IPS DF 6.9 (cell line): ENCODE measurements around the gene ZSCAN10.

ENCODE experiments used
- DNase-seq: peaks from one replicate; pipeline ENCODE4 v3.0.0-alpha.2; 2013; ENCODE audit warnings: low read depth, low spot score
- H3K27ac ChIP-seq: one replicate; pipeline ENCODE4 v1.5.1; 2013; ENCODE audit warnings: low read length, control low read depth
- H3K27me3 ChIP-seq: 2 replicates; pipeline ENCODE4 v1.6.1; 2013; ENCODE audit warnings: mild to moderate bottlenecking, low read length; ENCODE audit not compliant: control insufficient read depth, insufficient read depth
- H3K36me3 ChIP-seq: 2 replicates; pipeline ENCODE4 v1.6.1; 2013; ENCODE audit warnings: low read length; ENCODE audit not compliant: control insufficient read depth, insufficient read depth
- H3K4me1 ChIP-seq: 2 replicates; pipeline ENCODE4 v1.6.1; 2013; ENCODE audit warnings: low read length; ENCODE audit not compliant: control insufficient read depth, insufficient read depth
- H3K4me3 ChIP-seq: 2 replicates; pipeline ENCODE4 v1.5.1; 2013; ENCODE audit warnings: mild to moderate bottlenecking, low read length
- H3K9me3 ChIP-seq: 2 replicates; pipeline ENCODE4 v1.6.1; 2013; ENCODE audit warnings: low read length, inconsistent platforms; ENCODE audit not compliant: control insufficient read depth, insufficient read depth
- WGBS: extraction: QIAGEN DNeasy Blood & Tissue Kit; methylation state at CpG from one replicate; pipeline ENCODE4 v1.1.7; 2013; ENCODE audit warnings: mixed read lengths, missing lambda C conversion rate; ENCODE audit not compliant: insufficient read length, insufficient coverage; 5-methylcytosine and 5-hydroxymethylcytosine counted together

The ZSCAN10 gene

DNA sequence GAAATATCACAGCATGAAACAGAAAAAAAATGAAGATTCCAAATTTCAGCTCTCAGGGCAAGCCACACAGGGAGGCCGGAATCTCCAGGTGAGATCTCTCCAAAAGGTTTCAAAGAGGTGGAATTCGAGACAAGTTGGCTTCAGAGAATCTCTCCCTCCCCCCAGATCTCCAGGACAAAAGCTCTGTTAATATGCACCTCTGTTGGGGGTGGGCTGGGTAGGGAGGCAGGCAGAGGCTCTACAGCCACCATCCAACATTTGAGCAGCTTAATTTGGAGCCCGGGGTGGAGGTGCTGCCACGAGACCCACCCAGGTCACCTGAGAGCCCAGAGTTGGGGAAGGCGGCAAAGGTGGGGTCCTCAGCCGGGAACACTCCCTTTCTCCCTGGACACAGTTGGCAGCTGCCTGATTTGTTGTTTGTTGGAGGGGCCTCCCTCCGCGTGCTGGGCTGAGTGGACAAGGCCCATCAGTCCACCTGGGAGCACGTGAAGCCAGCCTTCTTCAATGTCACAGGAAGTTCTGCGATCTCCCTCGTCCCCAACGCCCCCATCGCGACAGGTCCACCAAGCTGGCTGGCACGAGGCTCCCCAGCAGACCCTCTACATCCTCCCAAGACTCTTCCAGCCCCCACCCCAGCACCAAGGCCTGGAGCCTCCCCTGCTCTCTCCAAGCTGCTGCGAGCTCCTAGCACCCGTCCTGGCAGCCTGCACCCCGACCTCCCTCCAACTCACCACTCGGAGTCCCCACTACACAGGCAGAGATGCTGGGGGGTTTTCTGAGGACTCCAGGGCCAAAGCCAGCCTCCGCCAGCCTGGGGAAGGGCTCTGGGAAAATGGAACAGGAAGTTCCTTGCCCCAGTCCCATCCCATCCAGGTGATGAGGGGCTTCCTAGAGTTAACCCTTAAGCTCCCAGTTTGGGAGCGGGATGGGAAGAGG, at the start of gene ZSCAN10:
Gene ZSCAN10 (minus strand): TSS at position 836 of the 936 bp plus-strand sequence. CDS start 6,357 bp downstream, outside the sequence.
- Histone ChIP-seq H3K27ac (peak within 1 kb of the TSS; percentile 75), H3K9me3 (no peaks in the 10 kb centered on the region), H3K27me3 (no peaks in the 10 kb centered on the region), H3K4me1 (peaks cover 9% of the 10 kb centered on the region), H3K4me3 (peak within 1 kb of the TSS; percentile 73), H3K36me3 (0 out of 2 replicates have a peak, but pooled peaks cover 4% of the 10 kb centered on the region)
- no CpG with 5 or more reads among the region's 21 CpGs for WGBS
- DNase-seq = no peak

DNA sequence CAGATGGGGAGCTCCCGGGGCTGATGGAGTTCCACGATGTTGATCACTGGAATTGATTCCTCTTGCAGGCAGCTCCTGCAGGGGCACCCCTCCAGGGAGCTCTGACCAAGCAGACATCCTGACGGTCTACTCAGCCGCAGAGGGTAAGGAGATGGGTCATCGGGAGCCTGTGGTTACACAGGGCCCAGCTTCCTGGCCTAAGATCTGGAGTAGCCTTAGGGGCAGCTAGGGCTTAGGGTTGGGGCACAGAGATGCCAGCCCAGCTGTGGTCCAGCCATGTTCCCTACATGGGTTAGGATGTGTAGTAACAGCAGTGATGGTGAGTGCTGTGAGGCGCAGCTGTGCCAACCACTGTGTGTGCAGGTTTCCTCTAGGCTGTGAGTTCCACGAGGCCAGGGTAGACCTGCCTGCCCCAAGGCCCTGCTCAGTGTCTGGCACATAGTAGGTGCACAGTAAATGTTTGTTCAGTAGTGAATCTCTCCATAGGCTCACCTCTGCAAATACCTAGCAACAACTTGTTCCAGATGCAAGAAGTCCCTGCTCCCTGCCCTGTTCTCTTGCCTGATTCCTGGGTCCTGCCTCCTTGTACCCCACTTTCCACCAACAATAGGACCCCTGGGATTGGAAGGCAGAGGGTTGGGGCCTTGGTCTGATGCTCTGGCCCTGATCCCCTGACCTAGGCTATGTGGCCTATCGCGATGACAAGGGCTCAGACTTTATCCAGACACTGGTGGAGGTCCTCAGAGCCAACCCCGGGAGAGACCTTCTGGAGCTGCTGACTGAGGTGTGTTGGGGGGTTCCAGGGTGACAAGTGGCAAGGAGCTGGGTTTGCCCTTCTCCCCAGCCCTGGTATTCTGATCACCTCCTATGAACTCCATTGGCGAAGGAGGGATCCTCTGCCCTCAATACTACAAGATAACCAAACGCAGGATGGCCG, 49.4 kb upstream of the ZSCAN10 start:
- Histone ChIP-seq H3K9me3 (no peaks in the 10 kb centered on the region), H3K36me3 (no peaks in the 10 kb centered on the region; the same call in 1 of the 2 replicates), H3K27me3 (peaks cover 8% of the 10 kb centered on the region; the same call in 1 of the 2 replicates), H3K4me1 (0 out of 2 replicates have a peak, but pooled peaks cover 1% of the 10 kb centered on the region), H3K27ac (no peak overlapping the region), H3K4me3 (no peak overlapping the region)
- no peak for DNase-seq
- no CpG with 5 or more reads among the region's 13 CpGs for WGBS

DNA sequence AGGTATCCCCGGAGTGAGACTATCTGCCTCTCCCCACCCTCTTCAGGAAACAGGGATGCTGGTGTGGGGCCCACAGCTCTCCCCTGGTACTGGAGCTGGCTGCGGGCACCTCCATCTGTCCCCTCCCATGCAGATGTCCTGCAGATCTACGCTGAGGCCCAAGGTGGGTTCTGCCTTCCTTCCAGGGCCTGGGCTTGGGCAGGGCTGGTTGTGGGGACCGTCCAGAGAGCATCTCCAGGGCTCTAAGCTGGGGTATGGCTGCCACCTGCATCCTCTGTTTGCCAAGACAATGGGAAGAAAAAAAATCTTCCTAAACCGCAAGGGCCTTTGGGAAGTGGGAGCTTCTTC, 48.6 kb upstream of the ZSCAN10 start:
- Histone ChIP-seq H3K9me3 (no peaks in the 10 kb centered on the region), H3K36me3 (no peaks in the 10 kb centered on the region; the same call in 1 of the 2 replicates), H3K27me3 (peaks cover 8% of the 10 kb centered on the region; the same call in 1 of the 2 replicates), H3K4me3 (no peak overlapping the region), H3K27ac (no peak overlapping the region), H3K4me1 (0 out of 2 replicates have a peak, but pooled peaks cover 1% of the 10 kb centered on the region)
- no CpG with 5 or more reads among the region's 5 CpGs for WGBS
- no peak for DNase-seq

DNA sequence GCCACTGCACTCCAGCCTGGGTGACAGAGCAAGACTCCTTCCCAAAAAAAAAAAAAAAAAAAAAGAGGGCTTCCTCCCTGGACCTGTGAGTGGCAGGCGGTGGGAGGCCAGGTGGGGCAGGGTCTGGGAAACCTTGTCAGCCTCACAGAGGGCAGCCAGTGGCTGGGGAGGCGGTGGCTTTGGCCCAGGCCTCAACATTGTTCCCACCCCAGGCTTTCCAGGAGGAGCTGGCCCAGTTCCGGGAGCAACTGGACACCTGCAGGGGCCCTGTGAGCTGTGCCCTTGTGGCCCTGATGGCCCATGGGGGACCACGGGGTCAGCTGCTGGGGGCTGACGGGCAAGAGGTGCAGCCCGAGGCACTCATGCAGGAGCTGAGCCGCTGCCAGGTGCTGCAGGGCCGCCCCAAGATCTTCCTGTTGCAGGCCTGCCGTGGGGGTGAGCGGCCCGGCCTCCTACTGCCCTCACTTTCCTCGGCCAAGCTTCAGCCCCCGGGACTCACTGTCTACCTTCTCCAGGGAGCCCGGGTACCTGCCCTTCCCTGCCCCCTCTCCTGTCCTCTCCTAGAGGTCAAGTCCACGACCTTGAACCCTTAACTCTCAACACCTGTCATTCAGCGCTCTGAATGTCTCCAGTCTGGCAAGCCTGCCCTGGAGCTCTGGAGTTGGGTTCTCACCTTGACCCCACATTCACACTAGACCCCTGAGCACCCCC, 48.1 kb upstream of the ZSCAN10 start:
- no peak overlapping the region for H3K4me3 ChIP-seq
- no CpG with 5 or more reads among the region's 16 CpGs for WGBS
- no peaks in the 10 kb centered on the region; the same call in 1 of the 2 replicates for H3K36me3 ChIP-seq
- H3K27ac ChIP-seq = no peak overlapping the region
- H3K9me3 ChIP-seq = no peaks in the 10 kb centered on the region
- H3K27me3 ChIP-seq = peaks cover 8% of the 10 kb centered on the region; the same call in 1 of the 2 replicates
- no peak for DNase-seq
- H3K4me1 ChIP-seq = 0 out of 2 replicates have a peak, but pooled peaks cover 1% of the 10 kb centered on the region

DNA sequence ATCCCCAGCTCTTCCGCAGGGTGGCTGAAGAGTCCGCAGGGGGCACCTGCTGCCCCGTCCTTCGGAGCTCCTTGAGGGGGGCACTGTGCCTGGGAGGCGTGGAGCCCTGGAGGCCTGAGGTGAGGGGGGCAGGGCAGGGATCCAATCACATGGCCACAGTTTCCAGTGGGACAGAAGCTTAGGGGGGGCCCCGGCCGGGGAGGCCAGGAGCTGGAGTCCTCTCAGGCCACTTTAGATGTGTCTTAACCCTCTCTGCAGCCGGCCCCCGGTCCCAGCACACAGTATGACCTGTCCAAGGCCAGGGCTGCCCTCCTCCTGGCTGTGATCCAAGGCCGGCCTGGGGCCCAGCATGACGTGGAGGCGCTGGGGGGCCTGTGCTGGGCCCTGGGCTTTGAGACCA, 46.6 kb upstream of the ZSCAN10 start:
- H3K4me3 ChIP-seq = no peak overlapping the region

DNA sequence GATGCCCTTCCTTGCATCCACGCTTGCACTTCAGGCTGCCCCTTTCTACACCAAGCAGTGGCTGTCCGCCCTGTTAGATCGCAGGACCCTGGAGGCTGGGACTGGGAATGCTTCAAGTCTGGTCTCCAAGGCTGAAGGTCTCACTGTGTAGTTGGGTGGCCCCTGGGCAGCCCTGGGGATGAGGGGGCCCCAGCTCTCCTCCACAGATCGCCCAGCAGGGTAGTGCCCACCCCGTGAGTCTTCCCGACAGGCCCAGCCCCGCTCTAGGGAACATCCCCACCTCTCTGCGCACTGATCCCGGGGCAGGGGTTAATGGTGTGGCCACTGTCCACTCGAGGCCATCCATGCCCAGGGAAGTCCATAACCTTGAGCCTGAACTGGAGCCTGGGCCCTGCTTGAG, 46.1 kb upstream of the ZSCAN10 start:
- Histone ChIP-seq H3K27me3 (peaks cover 8% of the 10 kb centered on the region; the same call in 1 of the 2 replicates), H3K27ac (no peak overlapping the region), H3K4me1 (no peaks in the 10 kb centered on the region), H3K4me3 (no peak overlapping the region), H3K36me3 (no peaks in the 10 kb centered on the region; the same call in 1 of the 2 replicates), H3K9me3 (no peaks in the 10 kb centered on the region)
- DNase-seq = no peak
- WGBS = no CpG with 5 or more reads among the region's 10 CpGs

More for the DNA sequence above, 46.6 kb upstream of the ZSCAN10 start:
- no peak for DNase-seq
- no peaks in the 10 kb centered on the region for H3K4me1 ChIP-seq
- H3K9me3 ChIP-seq = no peaks in the 10 kb centered on the region
- WGBS = no CpG with 5 or more reads among the region's 12 CpGs
- H3K36me3 ChIP-seq = no peaks in the 10 kb centered on the region; the same call in 1 of the 2 replicates
- peaks cover 8% of the 10 kb centered on the region; the same call in 1 of the 2 replicates for H3K27me3 ChIP-seq
- no peak overlapping the region for H3K27ac ChIP-seq

DNA sequence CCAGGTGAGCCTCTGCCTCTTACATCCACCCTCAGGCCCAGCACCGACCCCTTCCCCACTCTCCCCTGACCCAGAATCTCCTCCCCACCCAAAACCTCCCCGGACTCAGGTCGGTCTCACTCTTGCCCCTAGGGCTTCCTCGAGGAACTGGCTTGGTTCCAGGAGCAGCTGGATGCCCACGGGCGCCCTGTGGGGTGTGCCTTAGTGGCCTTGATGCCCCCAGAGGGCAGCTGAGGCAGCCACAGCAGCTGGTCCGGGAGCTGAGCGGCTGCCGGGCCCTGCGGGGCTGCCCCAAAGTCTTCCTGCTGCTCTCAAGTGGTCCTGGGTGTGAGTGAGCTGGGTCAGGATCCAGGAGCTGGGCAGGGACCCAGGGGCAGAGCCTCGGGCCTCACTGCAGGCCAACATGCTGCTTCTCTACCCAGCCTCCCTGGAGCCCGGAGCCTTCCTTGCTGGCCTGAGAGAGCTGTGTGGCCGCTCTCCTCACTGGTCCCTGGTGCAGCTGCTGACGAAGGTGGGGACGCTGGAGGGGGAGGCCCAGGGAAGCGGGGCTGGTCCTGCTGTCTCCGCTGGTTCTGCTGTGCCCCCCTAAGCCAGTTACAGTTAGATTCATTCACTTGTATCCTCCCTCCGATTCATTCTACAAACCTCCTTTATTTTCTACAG, 45.4 kb upstream of the ZSCAN10 start:
- H3K36me3 ChIP-seq = no peaks in the 10 kb centered on the region; the same call in 1 of the 2 replicates
- H3K27me3 ChIP-seq = peaks cover 8% of the 10 kb centered on the region; the same call in 1 of the 2 replicates
- DNase-seq = no peak
- H3K4me3 ChIP-seq = no peak overlapping the region
- no peaks in the 10 kb centered on the region for H3K4me1 ChIP-seq
- no peak overlapping the region for H3K27ac ChIP-seq
- H3K9me3 ChIP-seq = no peaks in the 10 kb centered on the region
- WGBS = no CpG with 5 or more reads among the region's 18 CpGs

DNA sequence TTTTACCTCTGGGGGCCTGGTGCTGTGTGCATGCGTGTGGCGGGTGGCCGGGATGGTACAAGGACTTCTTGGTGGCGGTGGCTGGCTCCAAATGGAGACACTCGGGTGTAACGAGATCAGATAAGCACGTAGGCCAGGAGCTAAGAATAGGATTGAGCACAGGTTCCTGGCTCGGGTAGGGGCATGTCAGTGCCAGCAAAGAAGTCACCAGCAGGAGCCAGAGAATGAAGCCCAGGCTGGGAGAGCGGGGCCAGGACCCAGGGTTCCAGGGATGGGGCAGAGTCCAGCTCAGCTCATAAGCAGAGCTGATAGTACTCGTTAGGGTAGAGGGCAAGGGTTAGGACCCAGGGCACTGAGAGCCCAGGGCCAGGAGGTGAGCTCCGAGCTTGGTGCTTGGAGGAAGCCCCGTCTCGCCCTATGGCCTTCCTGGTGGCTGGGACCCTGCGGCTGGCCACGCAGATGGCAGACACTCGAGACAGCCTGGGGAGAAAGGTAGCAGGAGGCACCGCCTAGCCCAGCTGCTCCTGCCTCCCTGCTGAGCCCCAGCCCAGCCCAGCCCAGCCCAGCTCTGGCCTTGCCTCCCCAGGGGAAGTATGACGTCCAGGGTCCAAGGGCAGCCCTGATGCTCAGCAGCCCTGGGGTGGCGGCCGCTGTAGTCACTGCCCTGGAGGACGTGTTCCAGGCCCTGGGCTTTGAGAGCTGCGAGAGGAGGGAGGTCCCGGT, 44.7 kb upstream of the ZSCAN10 start:
- Histone ChIP-seq H3K4me3 (no peak overlapping the region), H3K4me1 (no peaks in the 10 kb centered on the region), H3K9me3 (no peaks in the 10 kb centered on the region), H3K36me3 (no peaks in the 10 kb centered on the region; the same call in 1 of the 2 replicates), H3K27ac (no peak overlapping the region), H3K27me3 (peaks cover 7% of the 10 kb centered on the region; the same call in 1 of the 2 replicates)
- no peak for DNase-seq
- no CpG with 5 or more reads among the region's 23 CpGs for WGBS

DNA sequence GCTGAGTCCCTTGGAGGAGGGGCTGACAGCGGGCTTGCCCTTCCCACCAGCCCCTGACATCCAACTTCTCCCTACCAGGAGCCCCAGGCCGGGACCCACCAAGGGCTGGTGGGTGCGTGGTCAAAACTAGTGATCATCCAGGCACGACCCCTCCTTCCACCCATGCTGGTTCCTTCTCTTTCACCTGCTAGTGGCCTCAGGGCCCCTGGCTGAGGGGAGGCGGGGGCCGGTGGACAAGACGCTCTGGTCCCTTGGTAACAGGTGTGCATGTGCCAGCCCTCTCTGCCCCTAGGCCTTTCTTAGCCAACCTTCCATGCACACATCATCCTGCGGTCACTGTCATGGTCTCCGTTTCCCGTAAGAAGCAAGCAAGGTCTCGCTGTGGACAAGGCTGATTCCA, 44.1 kb upstream of the ZSCAN10 start:
- WGBS = no CpG with 5 or more reads among the region's 11 CpGs
- H3K9me3 ChIP-seq = no peaks in the 10 kb centered on the region
- H3K27me3 ChIP-seq = peaks cover 1% of the 10 kb centered on the region; the same call in 1 of the 2 replicates
- no peak overlapping the region for H3K27ac ChIP-seq
- no peaks in the 10 kb centered on the region for H3K4me1 ChIP-seq
- no peaks in the 10 kb centered on the region; the same call in 1 of the 2 replicates for H3K36me3 ChIP-seq
- no peak for DNase-seq
- H3K4me3 ChIP-seq = no peak overlapping the region
